Activated T-cell treated with anti-CD3 and anti-CD28 coated beads, Interleukin-2, amount 50 U/mL, for 4 hours (primary cell): ENCODE measurements around the gene SUPT20HL2. TPM values are rescaled to one million over a fixed set of nuclear protein-coding genes. Genes with fewer than 3 reads are reported as not detected.
A peak's percentile ranks its signal among the peaks of the same experiment; 100 is the strongest.
"Not testable (repeated sequence)": the region's sequence is repeated elsewhere in the genome, so short reads cannot be mapped to it uniquely, and the experiment has no call there.

ENCODE experiments used
- ATAC-seq, 2 donors: fragments of 200-7000 bp; cut with Tn5 transposase; one replicate each; pipeline ENCODE4 v1.10.0; 2021
- DNase-seq: peaks from one replicate; pipeline ENCODE4 v3.0.0-alpha.2; 2020
- H3K27me3 Mint-ChIP-seq: one replicate; pipeline ENCODE4 v1.8.0; 2021; ENCODE audit warnings: low read depth, mixed read lengths
- H3K36me3 Mint-ChIP-seq: one replicate; pipeline ENCODE4 v1.8.0; 2022; ENCODE audit warnings: mixed read lengths; ENCODE audit not compliant: insufficient read depth
- H3K4me1 Mint-ChIP-seq: one replicate; pipeline ENCODE4 v1.8.0; 2021; ENCODE audit warnings: low read depth, mixed read lengths
- H3K4me3 Mint-ChIP-seq: one replicate; pipeline ENCODE4 v1.8.0; 2021; ENCODE audit warnings: mild to moderate bottlenecking, moderate library complexity, mixed read lengths
- H3K9me3 Mint-ChIP-seq: one replicate; pipeline ENCODE4 v1.8.0; 2021; ENCODE audit warnings: mixed read lengths
- total RNA-seq, 3 donors: library from RNA; stranded (reverse); gene quantifications; one replicate each; pipeline ENCODE4 v1.2.1, GENCODE V29; 2021

The SUPT20HL2 gene
- not detected for total RNA-seq

DNA sequence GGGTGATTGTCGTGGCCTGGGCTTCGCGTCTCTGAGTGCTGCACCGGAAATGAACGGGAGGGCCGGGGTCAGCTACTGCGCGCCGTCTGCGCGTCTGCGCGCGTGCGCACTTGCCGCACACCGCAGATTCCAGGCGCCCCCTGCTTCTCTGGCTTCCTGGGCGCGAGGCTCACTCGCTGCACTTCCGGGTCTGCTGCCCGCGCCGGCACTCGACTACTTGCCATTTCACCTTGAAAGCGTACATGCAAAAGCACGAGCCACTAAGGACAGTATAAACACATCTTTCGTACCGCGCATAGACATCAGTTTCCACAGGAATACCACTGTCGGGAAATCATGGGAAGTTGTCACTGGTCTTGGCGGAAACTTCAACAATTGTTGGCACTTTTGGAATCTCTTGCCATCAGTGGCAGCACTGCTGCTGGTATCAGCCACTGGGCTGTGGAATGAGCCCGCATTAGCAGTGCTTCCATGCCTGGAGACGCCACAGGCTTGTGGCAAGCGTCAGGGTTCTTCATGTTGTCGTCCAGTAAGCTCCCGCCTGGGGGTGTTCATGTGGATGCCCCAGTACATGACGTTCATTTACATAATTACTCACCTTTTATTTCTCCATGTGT is at the start of gene SUPT20HL2:
TSS of gene SUPT20HL2 (minus strand) at position 51 of the 617 bp plus-strand sequence. CDS start 754 bp downstream, outside the sequence.
- no peak within 1 kb of the TSS for H3K4me3 Mint-ChIP-seq
- no peak for DNase-seq
- no peaks in the 10 kb centered on the region for H3K36me3 Mint-ChIP-seq
- no peaks in the 10 kb centered on the region for H3K9me3 Mint-ChIP-seq
- no peaks in the 10 kb centered on the region for H3K27me3 Mint-ChIP-seq
- H3K4me1 Mint-ChIP-seq, result no peaks in the 10 kb centered on the region
- no peak for ATAC-seq

DNA sequence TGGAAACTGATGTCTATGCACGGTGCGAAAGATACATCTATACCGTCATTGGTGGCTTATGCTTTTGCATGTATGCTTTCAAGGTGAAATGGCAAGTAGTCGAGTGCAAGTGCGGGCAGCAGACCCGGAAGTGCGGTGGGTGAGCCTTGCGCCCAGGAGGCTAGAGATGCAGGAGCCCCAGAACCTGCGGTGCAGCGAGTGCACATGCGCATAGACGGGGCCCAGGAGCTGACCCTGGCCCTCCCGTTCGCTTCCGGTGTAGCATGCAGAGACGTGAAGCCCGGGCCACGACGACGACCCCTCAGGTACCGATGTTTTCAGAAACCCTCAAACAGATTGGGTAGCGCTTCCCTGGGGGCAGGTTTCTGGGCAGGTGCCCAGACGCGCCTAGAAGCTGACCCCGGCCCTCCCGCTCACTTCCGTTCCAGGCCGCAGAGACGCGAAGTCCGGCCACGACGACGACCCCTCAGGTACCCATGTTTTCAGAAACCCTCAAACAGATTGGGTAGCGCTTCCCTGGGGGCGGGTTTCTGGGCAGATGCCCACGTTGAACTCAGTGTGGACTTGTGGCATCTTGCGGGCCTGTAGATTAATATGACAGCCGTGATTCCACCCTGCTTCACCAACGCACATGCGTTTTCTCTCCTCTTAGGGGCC is 48.3 kb upstream of the SUPT20HL2 start:
- H3K9me3 Mint-ChIP-seq, H3K36me3 Mint-ChIP-seq, H3K4me3 Mint-ChIP-seq, ATAC-seq, DNase-seq, H3K4me1 Mint-ChIP-seq, H3K27me3 Mint-ChIP-seq: not testable (repeated sequence)

DNA sequence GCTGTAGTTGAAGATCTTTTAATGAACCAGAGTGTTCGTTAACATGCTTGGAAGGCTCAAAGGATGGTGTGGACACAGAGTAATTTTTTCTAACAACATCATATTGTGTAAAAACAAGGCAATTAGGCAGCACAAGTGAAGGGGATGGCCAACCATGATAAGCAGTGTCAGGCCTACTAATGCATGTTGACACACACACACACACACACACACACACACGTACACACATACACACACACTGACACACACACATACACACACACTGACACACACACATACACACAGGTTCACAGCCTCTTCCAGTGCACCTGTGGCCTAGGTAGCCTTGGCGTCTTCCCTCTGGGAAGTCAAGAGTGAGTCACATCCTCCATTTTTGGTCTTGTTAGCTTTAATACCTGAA is 46.4 kb upstream of the SUPT20HL2 start, which contains the start of gene SUPT20HL1:
TSS of gene SUPT20HL1 (plus strand) at position 368 of the 400 bp plus-strand sequence. CDS start 2,122 bp downstream, outside the sequence.
- no peak within 1 kb of the TSS for H3K4me3 Mint-ChIP-seq
- no peak for DNase-seq
- no peaks in the 10 kb centered on the region for H3K4me1 Mint-ChIP-seq
- H3K9me3 Mint-ChIP-seq, result no peaks in the 10 kb centered on the region
- ATAC-seq, result no peak
- H3K27me3 Mint-ChIP-seq, result no peaks in the 10 kb centered on the region
- no peaks in the 10 kb centered on the region for H3K36me3 Mint-ChIP-seq

DNA sequence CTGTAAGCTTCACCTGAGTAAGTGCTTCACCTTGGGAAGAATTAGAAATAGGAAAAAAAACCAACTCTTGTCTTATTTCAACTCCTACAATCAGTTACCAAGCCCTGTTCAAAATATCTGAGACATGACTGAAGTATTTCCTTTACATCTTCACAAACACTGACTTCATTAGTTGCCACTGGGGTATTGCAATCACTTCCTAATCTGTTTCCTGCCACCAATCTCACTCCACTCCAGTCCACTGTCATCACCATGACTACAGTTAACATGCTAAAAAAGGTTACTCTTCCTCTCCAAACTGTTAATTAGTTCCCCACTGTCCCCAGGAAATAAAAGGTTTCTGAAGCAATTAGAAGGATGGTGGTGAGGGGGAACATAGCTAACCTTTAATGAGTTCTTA is 43.2 kb upstream of the SUPT20HL2 start:
- no peaks in the 10 kb centered on the region for H3K4me1 Mint-ChIP-seq
- H3K36me3 Mint-ChIP-seq, result no peaks in the 10 kb centered on the region
- no peaks in the 10 kb centered on the region for H3K27me3 Mint-ChIP-seq
- no peak for DNase-seq
- no peaks in the 10 kb centered on the region for H3K9me3 Mint-ChIP-seq
- no peak overlapping the region for H3K4me3 Mint-ChIP-seq
- no peak for ATAC-seq

DNA sequence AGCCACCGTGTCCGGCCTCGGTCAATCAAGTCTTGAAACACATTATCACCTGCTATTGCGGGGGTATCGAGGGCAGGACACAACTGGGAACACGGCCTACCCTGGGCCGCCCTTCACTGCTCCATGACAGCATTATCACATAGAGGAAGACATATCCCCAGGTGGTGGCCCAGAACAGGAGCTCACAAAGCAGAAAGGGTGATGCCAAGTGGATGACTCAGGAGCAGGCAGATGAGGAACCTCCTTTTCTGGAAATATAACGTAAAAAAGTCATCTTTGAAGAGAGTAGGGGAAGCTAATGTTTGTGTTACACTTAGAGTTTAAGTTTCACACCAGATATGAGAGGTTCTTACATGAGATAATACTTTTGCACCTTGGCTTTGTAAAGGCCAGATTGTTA is 41.2 kb upstream of the SUPT20HL2 start:
- H3K36me3 Mint-ChIP-seq, result no peaks in the 10 kb centered on the region
- ATAC-seq (no peak), DNase-seq (no peak)
- H3K4me3 Mint-ChIP-seq, result no peak overlapping the region
- no peaks in the 10 kb centered on the region for H3K4me1 Mint-ChIP-seq
- H3K27me3 Mint-ChIP-seq, result no peaks in the 10 kb centered on the region
- H3K9me3 Mint-ChIP-seq, result no peaks in the 10 kb centered on the region

DNA sequence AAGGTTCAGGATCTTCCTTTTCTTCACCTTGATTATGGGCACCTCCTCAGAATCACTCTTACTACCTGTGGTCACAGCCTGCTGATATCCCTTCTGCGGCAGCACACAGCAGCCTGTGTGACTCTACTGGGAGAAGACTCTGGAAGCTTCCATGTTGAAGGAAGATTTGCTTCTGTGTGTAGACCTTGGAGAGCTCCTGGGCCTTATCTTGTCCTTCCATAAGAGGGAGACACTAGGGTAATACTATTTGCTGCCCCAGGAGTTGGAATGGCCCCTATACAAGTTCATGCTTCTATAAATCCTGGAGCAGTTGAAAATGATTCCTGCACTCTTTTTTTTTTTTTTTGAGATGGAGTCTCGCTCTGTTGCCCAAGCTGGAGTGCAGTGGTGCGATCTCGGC is 36.3 kb upstream of the SUPT20HL2 start:
- Mint-ChIP-seq H3K36me3 (no peaks in the 10 kb centered on the region), H3K4me3 (no peak overlapping the region), H3K4me1 (no peaks in the 10 kb centered on the region), H3K9me3 (no peaks in the 10 kb centered on the region), H3K27me3 (no peaks in the 10 kb centered on the region)
- ATAC-seq (no peak), DNase-seq (no peak)

DNA sequence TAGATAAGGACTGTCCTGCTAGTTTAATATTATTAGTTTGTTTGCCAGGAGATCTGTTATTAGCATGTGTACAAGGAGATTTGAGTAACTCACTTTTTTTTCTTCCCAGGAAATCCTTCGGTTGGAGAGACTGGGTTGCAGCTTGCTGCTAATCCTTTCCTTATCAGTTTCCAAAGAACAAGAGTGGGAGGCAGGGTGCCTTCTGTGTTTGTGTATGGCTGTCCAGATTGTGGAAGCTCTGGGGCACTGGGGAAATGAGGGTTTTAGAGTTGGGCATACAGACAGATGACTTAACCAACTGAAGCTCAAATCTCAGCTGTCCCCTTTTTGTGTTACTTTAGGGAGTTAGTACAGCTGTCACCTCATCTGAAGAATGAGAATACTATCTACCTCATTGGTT is 34.0 kb upstream of the SUPT20HL2 start:
- H3K4me3 Mint-ChIP-seq, result no peak overlapping the region
- no peaks in the 10 kb centered on the region for H3K27me3 Mint-ChIP-seq
- H3K9me3 Mint-ChIP-seq, result no peaks in the 10 kb centered on the region

DNA sequence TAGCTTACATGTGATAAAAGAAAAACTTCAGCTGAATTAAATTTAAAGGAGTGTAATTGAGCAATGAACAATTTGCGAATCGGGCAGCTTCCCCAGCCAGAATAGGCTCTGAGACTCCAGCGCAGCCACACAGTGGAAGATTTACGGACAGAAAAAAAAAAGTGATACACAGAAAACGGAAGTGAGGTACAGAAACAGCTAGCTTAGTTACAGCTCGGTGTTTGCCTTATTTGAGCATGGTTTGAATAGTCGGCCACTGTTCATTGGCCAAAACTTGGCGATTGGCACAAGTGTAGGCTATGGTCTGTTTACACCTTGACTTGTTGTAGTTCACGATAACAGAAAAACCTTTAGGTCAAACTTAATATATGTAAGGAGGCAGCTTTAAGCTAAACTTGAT is 29.9 kb upstream of the SUPT20HL2 start:
- DNase-seq (no peak), ATAC-seq (no peak)
- Mint-ChIP-seq H3K9me3 (no peaks in the 10 kb centered on the region), H3K36me3 (no peaks in the 10 kb centered on the region), H3K27me3 (peaks cover 8% of the 10 kb centered on the region), H3K4me3 (peak overlapping the region; percentile 37), H3K4me1 (peaks cover 6% of the 10 kb centered on the region)

More for the DNA sequence above, 34.0 kb upstream of the SUPT20HL2 start:
- Mint-ChIP-seq H3K36me3 (no peaks in the 10 kb centered on the region), H3K4me1 (peaks cover 4% of the 10 kb centered on the region)
- no peak for DNase-seq
- ATAC-seq, result no peak

DNA sequence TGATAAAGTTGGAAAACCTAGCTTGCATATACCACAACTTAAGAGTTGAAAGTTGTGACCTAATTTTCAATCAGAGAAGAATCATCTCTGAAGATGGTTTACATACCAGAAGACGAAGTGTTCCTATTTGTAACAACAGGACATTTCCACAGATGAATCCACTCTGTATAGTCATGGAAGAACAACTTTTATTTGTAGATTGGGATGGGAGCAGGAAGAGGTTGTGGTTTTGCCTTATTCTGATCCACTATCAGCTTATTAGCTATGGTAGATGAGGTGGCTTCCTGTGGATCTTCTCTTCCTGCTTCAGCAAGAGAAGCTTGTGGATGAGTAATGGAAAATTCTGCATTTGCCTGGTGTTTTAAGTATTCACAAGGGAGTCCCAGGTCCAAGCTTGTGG is 27.9 kb upstream of the SUPT20HL2 start:
- no peak for ATAC-seq

DNA sequence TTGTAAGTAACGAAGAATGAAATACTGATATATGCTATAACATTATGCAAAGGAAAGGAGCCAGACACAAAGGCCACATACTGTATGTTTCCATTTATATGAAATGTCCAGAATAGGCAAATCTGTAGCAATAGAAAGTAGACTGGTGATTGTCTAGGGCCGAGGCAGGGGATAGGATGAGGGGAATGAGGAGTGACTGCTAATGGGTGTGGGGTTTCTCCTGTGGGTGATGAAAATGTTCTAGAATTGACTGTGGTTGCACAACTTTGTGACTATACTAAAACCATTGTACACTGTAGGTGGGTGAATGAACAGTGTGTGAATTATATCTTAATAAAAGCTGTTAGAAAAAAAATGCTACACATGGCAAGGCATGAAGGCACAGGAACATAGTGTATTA is 26.6 kb upstream of the SUPT20HL2 start:
- no peaks in the 10 kb centered on the region for H3K9me3 Mint-ChIP-seq
- DNase-seq (no peak), ATAC-seq (no peak)
- H3K4me1 Mint-ChIP-seq, result peaks cover 6% of the 10 kb centered on the region
- no peak overlapping the region for H3K4me3 Mint-ChIP-seq
- peaks cover 10% of the 10 kb centered on the region for H3K27me3 Mint-ChIP-seq
- no peaks in the 10 kb centered on the region for H3K36me3 Mint-ChIP-seq

More for the DNA sequence above, 27.9 kb upstream of the SUPT20HL2 start:
- H3K36me3 Mint-ChIP-seq, result no peaks in the 10 kb centered on the region
- H3K4me1 Mint-ChIP-seq, result peaks cover 6% of the 10 kb centered on the region
- H3K4me3 Mint-ChIP-seq, result no peak overlapping the region
- peaks cover 8% of the 10 kb centered on the region for H3K27me3 Mint-ChIP-seq
- no peaks in the 10 kb centered on the region for H3K9me3 Mint-ChIP-seq
- DNase-seq, result no peak

DNA sequence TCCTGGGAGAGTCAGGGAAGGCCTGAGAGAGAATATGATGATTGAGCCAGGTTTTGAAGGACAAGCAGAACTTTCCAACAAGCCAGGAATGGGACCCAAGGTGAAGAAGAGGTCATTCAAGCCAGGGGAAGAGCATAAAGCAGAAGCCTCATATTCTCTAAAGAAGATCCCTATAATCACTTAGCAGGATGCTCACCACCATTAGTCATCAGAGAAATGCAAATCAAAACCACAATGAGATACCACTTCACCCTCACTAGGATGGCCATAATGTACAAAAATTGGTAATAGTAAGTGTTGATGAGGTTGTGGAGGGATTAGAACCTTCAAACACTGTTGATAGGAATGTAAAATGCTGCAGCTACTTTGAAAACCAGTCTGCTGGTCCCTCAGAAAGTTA is 26.0 kb upstream of the SUPT20HL2 start:
- Mint-ChIP-seq H3K36me3 (no peaks in the 10 kb centered on the region), H3K9me3 (no peaks in the 10 kb centered on the region), H3K27me3 (peaks cover 10% of the 10 kb centered on the region), H3K4me1 (peaks cover 6% of the 10 kb centered on the region), H3K4me3 (no peak overlapping the region)
- ATAC-seq (no peak), DNase-seq (no peak)

DNA sequence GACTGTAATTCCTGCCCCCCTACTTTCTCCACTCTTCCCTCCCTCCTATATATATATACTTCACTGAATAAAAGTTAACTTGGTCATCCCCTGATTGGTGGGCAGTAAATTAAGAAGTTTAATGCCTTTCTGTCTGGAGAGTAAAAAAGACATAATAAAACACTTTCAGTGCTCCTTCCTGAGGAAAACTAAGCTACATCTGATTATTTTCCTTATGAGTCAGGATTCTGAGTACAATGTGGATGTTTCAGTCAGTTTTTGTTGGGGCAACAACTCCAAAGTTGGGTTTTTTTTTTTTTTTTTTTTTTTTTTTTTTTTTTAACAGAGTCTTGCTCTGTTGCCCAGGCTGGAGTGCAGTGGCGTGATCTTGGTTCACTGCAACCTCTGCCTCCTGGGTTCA is 22.0 kb upstream of the SUPT20HL2 start:
- H3K36me3 Mint-ChIP-seq, result no peaks in the 10 kb centered on the region
- no peak overlapping the region for H3K4me3 Mint-ChIP-seq
- H3K9me3 Mint-ChIP-seq, result peaks cover 5% of the 10 kb centered on the region
- DNase-seq (no peak), ATAC-seq (no peak)
- peaks cover under 1% of the 10 kb centered on the region for H3K4me1 Mint-ChIP-seq
- H3K27me3 Mint-ChIP-seq, result peaks cover 12% of the 10 kb centered on the region

DNA sequence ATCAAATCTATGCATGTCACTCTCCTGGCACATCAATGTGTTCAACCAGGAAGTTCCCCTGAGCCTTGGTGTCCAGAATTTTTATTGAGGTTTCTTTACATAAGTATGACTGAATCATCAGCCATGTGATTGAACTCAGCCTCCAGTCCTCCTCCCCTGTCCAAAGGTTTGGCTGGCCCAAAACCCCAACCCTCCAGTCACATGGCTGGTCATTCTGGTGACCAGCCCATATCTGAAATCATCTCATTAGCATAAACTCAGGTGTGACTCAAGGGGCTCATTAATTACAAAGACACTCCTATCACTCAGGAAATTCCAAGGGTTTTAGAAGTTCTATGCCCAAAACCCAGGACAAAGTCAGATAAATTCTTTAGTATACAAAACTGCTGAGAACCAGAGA is 20.6 kb upstream of the SUPT20HL2 start:
- H3K9me3 Mint-ChIP-seq, result peaks cover 5% of the 10 kb centered on the region
- H3K36me3 Mint-ChIP-seq, result no peaks in the 10 kb centered on the region
- DNase-seq (no peak), ATAC-seq (no peak)
- peaks cover 7% of the 10 kb centered on the region for H3K27me3 Mint-ChIP-seq
- H3K4me1 Mint-ChIP-seq, result no peaks in the 10 kb centered on the region
- H3K4me3 Mint-ChIP-seq, result no peak overlapping the region

DNA sequence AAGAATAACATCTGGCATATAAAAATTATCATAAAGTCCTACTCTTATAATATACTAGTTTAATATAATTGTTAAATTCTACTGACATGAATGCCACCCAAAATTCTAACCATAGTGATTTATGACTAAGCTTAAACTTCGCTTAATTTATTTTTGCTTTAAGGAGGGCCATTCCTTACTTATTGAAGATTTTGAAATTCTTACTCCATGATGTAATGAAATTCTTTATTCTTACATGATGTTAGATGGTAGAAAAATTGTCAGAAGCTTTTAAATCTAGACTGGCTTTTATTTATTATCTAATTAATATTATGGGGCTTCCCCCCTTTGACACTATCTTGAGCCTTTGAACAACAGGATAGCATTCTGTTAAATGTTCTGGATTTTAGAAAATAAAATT is 19.5 kb upstream of the SUPT20HL2 start:
- H3K27me3 Mint-ChIP-seq, result peaks cover 7% of the 10 kb centered on the region
- peaks cover 5% of the 10 kb centered on the region for H3K9me3 Mint-ChIP-seq
- DNase-seq (no peak), ATAC-seq (no peak)
- no peaks in the 10 kb centered on the region for H3K36me3 Mint-ChIP-seq
- H3K4me1 Mint-ChIP-seq, result no peaks in the 10 kb centered on the region
- H3K4me3 Mint-ChIP-seq, result no peak overlapping the region

DNA sequence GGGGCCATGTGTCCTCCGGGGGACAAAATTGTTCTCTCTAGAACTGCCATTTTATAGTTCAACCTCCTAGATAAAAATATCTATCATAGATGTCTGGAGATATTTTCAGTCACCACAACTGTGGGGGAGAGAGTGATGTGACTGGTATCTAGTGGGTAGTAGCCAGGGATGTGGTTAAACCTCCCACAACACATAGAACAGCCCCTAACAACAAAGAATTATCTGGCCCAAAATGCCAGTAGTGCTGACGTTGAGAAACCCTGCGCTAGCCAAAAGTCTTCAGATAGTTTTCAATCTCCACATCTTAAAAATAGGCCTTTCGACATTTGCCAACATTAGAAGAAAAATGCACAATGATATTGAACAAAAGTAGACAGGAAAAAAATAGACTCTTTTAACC is 19.0 kb upstream of the SUPT20HL2 start:
- Mint-ChIP-seq H3K27me3 (peaks cover 7% of the 10 kb centered on the region), H3K4me1 (no peaks in the 10 kb centered on the region), H3K9me3 (peaks cover 5% of the 10 kb centered on the region), H3K4me3 (no peak overlapping the region), H3K36me3 (no peaks in the 10 kb centered on the region)
- DNase-seq (no peak), ATAC-seq (no peak)
